Fibroblast of lung (primary cell): ENCODE measurements around the gene SLC9A8. TPM values are rescaled to one million over a fixed set of nuclear protein-coding genes. Genes with fewer than 3 reads are reported as not detected.

Experiments
- DNase-seq, 2 donors: peaks; one replicate each; pipeline versions ENCODE4 v3.0.0 to v3.0.0-alpha.2; 2010; ENCODE audit warnings: low read depth in 2 of 2
- H2AFZ ChIP-seq: 2 replicates; pipeline ENCODE4 v1.5.1; 2012; ENCODE audit warnings: low read length, control low read depth, inconsistent platforms
- H3K27ac ChIP-seq: 2 replicates; pipeline ENCODE4 v1.5.1; 2011; ENCODE audit warnings: low read length, control low read depth; ENCODE audit not compliant: insufficient read depth
- H3K27me3 ChIP-seq: 2 replicates; pipeline ENCODE4 v1.5.1; 2011; ENCODE audit warnings: mild to moderate bottlenecking, low read length; ENCODE audit not compliant: control insufficient read depth, insufficient read depth
- H3K36me3 ChIP-seq: 2 replicates; pipeline ENCODE4 v1.5.1; 2011; ENCODE audit warnings: low read length; ENCODE audit not compliant: control insufficient read depth, insufficient read depth
- H3K4me1 ChIP-seq: 2 replicates; pipeline ENCODE4 v1.5.1; 2011; ENCODE audit warnings: low read length; ENCODE audit not compliant: control insufficient read depth, insufficient read depth; ENCODE audit errors: extremely low read depth
- H3K4me2 ChIP-seq: 2 replicates; pipeline ENCODE4 v1.5.1; 2011; ENCODE audit warnings: low read length, control low read depth; ENCODE audit not compliant: insufficient read depth; ENCODE audit errors: extremely low read depth
- H3K4me3 ChIP-seq, 4 experiments: fragments of 200-600 bp in 1 of 4; sonication (generic) in 1 of 4; replicated peaks in 1 of 4; 2 replicates each; pipeline ENCODE4 v1.5.1; 2011 to 2016; ENCODE audit warnings: low read length in 4 of 4, low read depth in 3 of 4, mild to moderate bottlenecking in 3 of 4, control low read depth in 2 of 4, inconsistent platforms in 1 of 4, mixed read lengths in 1 of 4; ENCODE audit not compliant: insufficient read depth in 1 of 4; ENCODE audit errors: control extremely low read depth in 1 of 4
- H3K79me2 ChIP-seq: 2 replicates; pipeline ENCODE4 v1.5.1; 2012; ENCODE audit warnings: mild to moderate bottlenecking, low read length, inconsistent platforms; ENCODE audit not compliant: control insufficient read depth, insufficient read depth
- H3K9ac ChIP-seq: 2 replicates; pipeline ENCODE4 v1.5.1; 2011; ENCODE audit warnings: mild to moderate bottlenecking, low read length, control low read depth; ENCODE audit not compliant: insufficient read depth
- H3K9me3 ChIP-seq: 2 replicates; pipeline ENCODE4 v1.5.1; 2012; ENCODE audit warnings: low read depth, low read length; ENCODE audit not compliant: control insufficient read depth, insufficient read depth
- H4K20me1 ChIP-seq: 2 replicates; pipeline ENCODE4 v1.5.1; 2011; ENCODE audit warnings: low read length; ENCODE audit not compliant: control insufficient read depth, insufficient read depth; ENCODE audit errors: extremely low read depth
- EZH2 ChIP-seq: IDR thresholded peaks from 2 replicates; pipeline ENCODE4 v1.5.1; 2012; ENCODE audit warnings: low read length, control low read depth, mild to moderate bottlenecking; ENCODE audit errors: missing control alignments
- polyA plus RNA-seq, 2 donors: library from polyadenylated mRNA; depleted of rRNA in 1 of 2; stranded (reverse) in 1 of 2; unstranded in 1 of 2; fragments of >200 nt; gene quantifications; 2 replicates each; pipeline ENCODE4 v1.2.1, GENCODE V29; 2011 to 2012; ENCODE audit warnings: missing spikeins in 1 of 2
- total RNA-seq: library from RNA; depleted of rRNA; stranded (reverse); fragments of >200 nt; gene quantifications from 2 replicates; pipeline ENCODE4 v1.2.1, GENCODE V29; 2014
- TF ChIP-seq, protein P1 (sequence below), 2 donors: IDR thresholded peaks in 1 of 2; conservative IDR thresholded peaks in 1 of 2; 1 replicate in 1 of 2; 2 replicates in 1 of 2; pipeline ENCODE4 v1.5.1; 2011 to 2012; ENCODE audit warnings: low read length in 2 of 2, control low read depth in 1 of 2, inconsistent platforms in 1 of 2, low read depth in 1 of 2, mild to moderate bottlenecking in 1 of 2

SLC9A8 gene
- total and polyA plus RNA-seq, 2 donors (not counting 1 experiment from before 2014, with no cell fraction given): 2.4 to 15.5 TPM

DNA sequence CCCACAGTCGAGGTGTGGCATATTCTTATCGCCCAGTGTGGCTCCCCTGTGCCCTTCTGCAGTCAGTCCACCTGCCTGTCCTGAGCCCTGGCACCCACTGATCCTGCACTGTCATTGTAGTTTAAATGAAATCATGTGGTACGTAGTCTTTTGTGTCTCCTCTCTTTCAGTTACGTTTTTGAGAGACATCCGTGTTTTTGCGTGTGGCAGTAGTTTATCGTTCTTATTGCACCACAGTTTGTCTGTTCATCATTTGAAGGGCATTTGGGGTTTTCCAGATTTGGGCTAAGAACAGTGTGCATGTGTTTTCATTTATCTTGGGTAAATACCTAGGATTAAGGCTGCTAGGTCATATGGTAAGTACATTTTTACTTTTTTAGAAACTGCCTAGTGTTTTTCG lies 53.4 kb downstream of the SLC9A8 start:
- Histone ChIP-seq H3K4me2 (no peak overlapping the region), H3K27me3 (no peaks in the 10 kb centered on the region), H3K27ac (peak overlapping the region; percentile 56), H3K9ac (no peak overlapping the region), H2AFZ (no peak overlapping the region), H3K4me3 (no peak overlapping the region), H3K4me1 (no peaks in the 10 kb centered on the region), H4K20me1 (no peaks in the 10 kb centered on the region), H3K79me2 (no peaks in the 10 kb centered on the region), H3K36me3 (no peaks in the 10 kb centered on the region), H3K9me3 (no peaks in the 10 kb centered on the region)
- TF ChIP-seq, protein P1, sequence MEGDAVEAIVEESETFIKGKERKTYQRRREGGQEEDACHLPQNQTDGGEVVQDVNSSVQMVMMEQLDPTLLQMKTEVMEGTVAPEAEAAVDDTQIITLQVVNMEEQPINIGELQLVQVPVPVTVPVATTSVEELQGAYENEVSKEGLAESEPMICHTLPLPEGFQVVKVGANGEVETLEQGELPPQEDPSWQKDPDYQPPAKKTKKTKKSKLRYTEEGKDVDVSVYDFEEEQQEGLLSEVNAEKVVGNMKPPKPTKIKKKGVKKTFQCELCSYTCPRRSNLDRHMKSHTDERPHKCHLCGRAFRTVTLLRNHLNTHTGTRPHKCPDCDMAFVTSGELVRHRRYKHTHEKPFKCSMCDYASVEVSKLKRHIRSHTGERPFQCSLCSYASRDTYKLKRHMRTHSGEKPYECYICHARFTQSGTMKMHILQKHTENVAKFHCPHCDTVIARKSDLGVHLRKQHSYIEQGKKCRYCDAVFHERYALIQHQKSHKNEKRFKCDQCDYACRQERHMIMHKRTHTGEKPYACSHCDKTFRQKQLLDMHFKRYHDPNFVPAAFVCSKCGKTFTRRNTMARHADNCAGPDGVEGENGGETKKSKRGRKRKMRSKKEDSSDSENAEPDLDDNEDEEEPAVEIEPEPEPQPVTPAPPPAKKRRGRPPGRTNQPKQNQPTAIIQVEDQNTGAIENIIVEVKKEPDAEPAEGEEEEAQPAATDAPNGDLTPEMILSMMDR (conservative IDR thresholded peaks at IDR 0.05 in 1 of 2, IDR thresholded peaks at IDR 0.05 in 1 of 2; ENCODE audit: low read depth in 1 of 2, low read length in 2 of 2): no peak
- no peak for TF ChIP-seq EZH2
- no peak for DNase-seq

DNA sequence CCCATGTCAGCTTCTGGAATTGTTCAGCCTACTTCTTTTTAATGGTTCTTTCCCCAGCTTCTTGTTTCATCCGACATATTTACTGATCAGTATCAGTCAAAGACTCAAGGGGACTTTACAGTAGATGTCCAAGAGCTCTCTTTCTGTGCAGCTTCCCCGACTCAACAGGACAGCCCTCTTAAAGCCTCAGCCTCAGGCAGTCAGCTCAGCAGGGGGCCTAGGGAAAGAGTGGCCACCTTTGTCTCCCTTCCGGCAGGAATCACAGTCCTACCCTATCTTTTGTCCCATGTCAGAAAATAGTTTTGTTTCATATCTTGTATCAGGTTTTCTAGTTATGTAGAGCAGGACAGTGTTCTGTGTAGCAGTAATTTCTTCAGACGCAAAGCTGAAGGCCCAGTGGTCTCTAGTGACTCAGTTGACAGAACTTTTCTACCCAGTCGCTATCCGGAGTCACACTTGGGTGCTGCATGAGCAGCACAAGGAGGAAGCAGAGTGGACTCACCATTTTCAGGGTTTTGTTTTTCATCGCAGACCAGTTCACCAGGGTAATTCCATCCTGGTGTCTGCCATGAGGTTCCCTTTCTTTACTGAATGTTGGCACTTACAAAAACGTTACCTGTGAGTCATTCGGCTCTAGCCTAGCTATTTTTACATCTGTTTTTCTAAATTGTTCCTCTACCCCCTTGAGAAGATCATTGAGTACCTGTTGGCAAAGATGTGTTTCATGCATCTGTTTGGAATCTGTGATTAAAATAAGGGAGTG lies 55.0 kb downstream of the SLC9A8 start:
- no peaks in the 10 kb centered on the region for H3K4me1 ChIP-seq
- H3K79me2 ChIP-seq: no peaks in the 10 kb centered on the region
- no peak overlapping the region for H3K9ac ChIP-seq
- no peak overlapping the region for H3K4me2 ChIP-seq
- H3K27ac ChIP-seq: no peak overlapping the region
- no peak overlapping the region for H2AFZ ChIP-seq
- H3K4me3 ChIP-seq: no peak overlapping the region
- DNase-seq: no peak
- no peaks in the 10 kb centered on the region for H3K36me3 ChIP-seq
- no peaks in the 10 kb centered on the region for H4K20me1 ChIP-seq
- no peaks in the 10 kb centered on the region for H3K9me3 ChIP-seq
- TF ChIP-seq, protein P1 (conservative IDR thresholded peaks at IDR 0.05 in 1 of 2, IDR thresholded peaks at IDR 0.05 in 1 of 2; ENCODE audit: low read depth in 1 of 2, low read length in 2 of 2): no peak
- no peaks in the 10 kb centered on the region for H3K27me3 ChIP-seq

DNA sequence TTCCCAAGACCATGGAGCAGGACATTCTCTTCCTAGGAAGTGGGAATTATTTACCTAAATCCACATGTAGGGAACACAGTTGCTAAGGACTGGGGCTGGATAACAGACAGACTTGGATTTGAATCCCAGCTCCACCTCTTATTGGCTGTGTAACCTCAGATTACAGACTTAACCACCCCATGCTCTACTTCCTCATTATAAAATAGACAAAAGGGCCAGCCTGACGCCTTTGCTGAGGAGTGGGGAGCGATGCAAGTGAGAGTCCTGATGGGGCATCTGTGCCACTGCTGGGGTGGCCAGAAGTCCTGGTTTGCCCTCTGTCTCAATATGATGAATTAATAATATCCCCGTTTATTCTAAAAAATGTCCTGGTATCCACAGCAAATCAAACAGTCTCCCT lies 55.9 kb downstream of the SLC9A8 start:
- Histone ChIP-seq H3K9me3 (no peaks in the 10 kb centered on the region), H3K79me2 (no peaks in the 10 kb centered on the region), H2AFZ (no peak overlapping the region), H3K27me3 (no peaks in the 10 kb centered on the region), H3K4me1 (no peaks in the 10 kb centered on the region), H3K4me3 (no peak overlapping the region), H3K9ac (no peak overlapping the region), H3K27ac (no peak overlapping the region), H3K36me3 (no peaks in the 10 kb centered on the region), H4K20me1 (no peaks in the 10 kb centered on the region), H3K4me2 (no peak overlapping the region)
- no peak for DNase-seq
- TF ChIP-seq, protein P1 (conservative IDR thresholded peaks at IDR 0.05 in 1 of 2, IDR thresholded peaks at IDR 0.05 in 1 of 2; ENCODE audit: low read depth in 1 of 2, low read length in 2 of 2): no peak
- no peak for TF ChIP-seq EZH2
